Stimulated activated CD4-positive, alpha-beta T cell treated with anti-CD3 and anti-CD28 coated beads, Interleukin-15, amount 100 ng/mL, for 1 hour (primary cell): ENCODE results near the gene NFIA.
"Not testable (repeated sequence)": the region's sequence is repeated elsewhere in the genome, so short reads cannot be mapped to it uniquely, and the experiment has no call there.

Experiments
- DNase-seq, 2 donors: peaks; one replicate each; pipeline ENCODE4 v3.0.0-alpha.2; 2020; ENCODE audit warnings: low read depth in 1 of 2, low spot score in 1 of 2

The NFIA gene

DNA sequence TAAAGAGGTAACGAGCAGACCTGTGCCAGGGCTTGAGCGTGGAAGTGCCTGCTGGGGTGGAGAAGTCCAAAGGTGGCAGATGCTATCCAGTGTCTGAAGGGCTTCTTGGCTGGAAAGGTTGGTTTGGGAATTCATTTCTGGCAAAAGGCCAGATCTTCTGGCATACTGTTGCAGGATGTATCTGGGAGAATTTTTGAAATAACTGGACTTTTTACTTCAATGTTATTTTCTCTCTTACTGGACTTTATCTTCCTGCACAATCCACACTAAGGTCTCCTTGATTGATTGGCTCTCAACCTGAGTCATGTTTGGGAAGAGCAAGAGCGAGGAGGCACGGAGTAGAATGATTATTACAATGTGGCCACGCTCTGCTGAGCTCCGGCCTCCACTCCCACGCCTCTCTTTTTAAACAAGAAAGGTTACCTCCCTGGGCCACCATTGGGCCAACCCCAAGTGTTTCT lies 364.2 kb downstream of the NFIA start:
- DNase-seq = no peak

DNA sequence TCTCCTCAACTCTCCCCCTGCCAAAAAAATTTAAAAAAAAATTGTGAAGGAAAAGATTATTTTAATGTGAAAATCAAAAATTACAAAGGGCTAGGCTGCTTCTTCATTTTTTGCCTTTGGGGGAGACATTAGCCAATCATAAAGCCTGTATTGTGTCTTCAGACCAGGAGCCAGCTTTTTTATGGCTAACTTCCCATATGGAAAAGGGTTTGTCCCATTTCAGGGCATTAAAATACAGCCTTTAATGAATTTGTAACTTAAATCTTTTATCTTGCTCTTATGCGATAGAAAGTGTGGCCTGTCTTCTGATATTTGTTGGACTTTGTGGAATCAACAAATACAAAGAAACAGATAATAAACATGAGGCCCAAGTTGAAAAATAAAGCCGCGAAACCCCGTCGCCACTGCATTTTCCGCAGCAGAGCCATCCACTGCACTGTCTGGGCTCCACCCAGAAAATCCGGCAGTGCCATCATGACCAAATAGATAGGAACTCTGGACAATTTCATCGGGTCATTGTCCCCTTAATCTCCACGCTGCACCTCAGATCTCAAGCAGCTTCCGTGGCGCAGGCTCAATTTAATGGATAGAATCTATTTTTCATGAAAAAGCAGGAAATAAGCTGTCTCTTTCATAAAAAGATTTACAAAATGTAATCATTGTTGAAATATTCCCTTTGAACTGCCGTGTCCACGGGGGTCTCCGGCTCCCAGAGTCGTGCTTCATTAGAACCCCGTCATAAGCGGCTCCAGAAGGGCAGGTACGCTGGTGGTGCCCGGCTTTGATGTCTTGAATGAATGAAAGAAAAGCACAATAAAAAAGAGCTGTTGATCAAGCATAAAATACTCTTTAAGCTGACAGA lies 365.0 kb downstream of the NFIA start:
- DNase-seq = no peak

DNA sequence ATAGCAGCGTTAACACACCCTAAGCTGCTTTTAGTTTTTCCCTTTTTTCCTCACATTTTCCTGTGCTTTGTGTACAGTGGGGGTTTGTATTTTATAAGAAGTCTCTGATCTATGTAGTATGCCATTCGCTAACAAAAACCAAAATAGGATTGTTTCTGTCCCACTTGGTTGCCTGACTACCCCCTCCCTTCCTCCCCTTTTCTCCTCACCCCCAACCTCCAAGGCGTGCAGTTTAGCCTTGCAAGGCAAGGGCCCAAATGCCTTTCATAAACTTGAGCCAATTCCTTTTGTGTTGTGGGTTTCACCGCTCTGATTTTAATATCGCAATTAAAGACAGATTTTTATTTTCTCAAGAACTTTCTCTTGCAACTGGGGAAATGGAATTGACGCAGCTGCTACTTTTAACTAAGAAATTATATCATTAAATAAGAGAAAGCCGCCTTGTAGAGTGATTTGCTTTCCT lies 365.6 kb downstream of the NFIA start:
- DNase-seq = no peak

DNA sequence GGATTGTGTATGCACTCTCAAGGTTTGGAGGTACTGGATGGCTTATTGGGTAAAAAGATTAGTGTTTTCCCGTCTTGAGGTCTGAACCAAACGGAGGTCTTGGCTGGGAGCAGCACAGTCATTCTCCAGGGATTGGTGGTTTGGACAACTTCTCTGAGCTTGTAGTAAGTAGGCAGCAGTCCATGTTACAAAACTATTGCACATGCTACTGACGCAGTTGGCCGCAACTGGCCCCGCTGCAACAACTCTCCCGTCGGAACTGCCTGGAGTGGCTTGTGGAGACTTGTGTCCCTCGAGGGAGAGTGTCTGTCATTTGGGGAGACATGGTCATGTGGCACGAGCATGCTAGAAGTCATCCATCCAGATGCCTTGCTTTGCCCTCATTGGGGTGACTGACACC lies 366.6 kb downstream of the NFIA start:
- DNase-seq = no peak

DNA sequence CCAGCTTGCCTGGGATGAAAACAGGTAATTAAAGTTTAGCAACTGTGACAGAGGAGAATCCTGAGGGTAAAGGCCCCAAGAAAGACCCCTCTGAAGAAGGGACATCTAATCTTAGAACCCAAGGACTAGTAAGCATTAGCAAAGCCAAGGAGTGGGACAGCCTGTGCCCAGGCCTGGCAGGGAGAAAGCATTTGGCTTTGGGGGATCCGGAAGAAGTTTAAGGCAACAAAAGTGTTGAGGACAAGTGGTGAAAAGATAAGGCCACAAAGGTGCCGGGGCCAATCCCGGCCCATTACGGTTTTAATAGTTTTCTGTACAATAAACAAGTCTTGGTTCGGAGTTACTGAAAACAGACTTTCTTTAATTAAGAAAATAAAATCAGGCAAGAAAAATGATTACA lies 367.0 kb downstream of the NFIA start:
- no peak for DNase-seq

DNA sequence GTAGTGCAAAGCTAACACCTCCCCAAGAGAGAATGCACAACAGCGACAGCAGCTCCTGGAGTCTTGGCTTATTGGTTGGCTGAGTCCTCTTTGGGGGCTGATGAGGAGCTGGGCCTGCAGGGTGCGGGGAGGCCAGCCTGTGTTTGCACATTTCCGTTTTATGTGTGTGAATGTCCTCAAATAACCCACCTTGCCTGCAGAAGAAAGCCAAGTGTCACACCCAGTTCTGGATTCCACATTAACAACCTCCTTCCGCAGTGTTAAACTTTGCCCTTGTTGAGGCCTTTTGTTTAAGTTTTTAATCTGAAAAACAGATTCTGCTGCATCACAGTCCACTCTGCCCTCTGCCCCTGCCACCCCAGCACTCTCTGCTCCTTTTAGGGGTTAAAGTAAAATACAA lies 368.1 kb downstream of the NFIA start:
- no peak for DNase-seq

DNA sequence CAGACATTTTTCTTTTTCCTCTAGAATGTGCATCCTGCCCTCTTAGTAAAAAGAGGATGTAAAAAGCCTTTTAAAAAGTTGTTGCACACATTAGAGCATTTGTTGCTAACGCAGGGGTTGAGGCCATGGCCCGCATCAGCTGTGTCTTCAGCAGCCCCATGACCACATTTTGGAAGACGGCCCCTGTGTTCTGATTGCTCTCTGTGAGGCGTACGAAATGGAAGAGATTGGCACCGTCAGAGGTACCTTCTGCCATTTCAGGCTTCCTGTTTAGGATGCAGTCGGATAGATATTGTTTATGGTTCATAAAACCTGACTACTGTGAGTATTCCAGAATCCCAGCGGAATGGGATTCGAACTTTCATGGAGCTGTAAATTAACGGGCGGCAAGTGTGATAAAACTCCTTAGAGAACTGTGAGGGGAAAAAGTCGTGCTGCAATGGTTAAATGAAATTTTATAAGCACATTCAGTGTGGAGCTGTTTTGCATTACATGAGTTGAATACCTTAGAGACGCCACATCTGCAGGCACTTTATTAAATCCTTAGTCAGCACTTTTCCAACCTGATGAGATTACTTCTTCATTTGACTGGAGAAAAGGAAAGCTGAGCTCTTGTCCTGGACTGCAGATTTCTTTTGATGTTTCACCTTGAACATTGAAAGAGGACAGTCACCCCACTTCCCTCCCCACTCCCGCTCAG lies 368.7 kb downstream of the NFIA start:
- no peak for DNase-seq

DNA sequence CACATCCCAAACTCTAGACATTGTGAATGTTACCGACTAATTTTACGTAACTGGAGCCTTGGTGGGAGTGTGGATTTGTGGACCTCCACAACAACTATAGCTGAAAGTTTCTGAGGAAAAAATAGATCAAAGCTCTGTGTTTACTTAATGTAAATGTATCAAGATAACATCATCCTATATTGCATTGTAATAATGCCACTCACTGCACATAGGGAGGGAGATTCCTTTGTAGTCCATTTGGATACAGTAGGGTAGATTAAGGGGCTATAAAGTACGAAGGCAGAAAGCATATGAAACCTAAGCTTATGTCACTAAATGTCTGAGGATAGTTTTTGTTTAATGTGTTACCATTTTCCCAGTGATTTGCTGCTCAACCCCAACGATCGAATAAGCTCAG lies 369.2 kb downstream of the NFIA start:
- no peak for DNase-seq

DNA sequence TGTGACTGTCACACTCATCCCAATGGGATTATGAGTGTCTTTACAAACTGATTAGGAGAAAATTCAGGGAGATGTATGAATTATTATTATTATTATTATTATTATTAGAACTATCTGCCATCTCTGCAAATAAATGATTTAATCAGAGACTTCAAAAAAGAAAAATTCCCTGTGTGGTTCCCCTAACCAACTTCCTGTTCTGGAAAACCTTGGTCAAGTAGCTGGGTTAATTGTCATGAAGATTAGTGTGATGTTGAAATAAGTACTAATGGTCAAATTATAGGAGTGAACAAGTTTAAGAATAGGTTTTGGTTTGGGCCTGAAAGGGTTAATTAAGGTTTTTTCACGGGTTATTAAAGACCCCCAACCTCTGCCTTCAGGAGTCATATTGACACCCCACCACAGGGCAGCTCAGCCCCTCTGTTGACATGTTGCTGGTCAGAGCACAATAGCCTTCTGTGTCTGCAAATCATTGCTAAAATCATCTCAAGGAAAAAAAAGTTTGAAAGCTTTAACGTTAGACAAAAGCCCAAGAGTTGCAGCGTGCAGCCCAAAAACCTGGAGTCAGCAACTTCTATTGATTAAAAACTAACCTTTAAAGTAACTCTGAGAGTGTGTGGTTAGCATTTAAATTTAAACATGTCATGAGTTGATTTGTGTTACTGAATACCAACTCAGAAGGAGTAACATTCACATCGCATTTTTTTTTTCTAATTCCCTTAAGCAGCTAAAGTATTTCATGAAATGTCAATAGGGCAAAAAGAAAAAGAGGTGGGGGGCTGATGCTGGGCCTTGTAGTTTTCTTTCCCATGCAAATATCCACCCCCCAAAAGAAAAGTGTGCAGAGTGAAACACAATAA lies 370.0 kb downstream of the NFIA start:
- DNase-seq = no peak

DNA sequence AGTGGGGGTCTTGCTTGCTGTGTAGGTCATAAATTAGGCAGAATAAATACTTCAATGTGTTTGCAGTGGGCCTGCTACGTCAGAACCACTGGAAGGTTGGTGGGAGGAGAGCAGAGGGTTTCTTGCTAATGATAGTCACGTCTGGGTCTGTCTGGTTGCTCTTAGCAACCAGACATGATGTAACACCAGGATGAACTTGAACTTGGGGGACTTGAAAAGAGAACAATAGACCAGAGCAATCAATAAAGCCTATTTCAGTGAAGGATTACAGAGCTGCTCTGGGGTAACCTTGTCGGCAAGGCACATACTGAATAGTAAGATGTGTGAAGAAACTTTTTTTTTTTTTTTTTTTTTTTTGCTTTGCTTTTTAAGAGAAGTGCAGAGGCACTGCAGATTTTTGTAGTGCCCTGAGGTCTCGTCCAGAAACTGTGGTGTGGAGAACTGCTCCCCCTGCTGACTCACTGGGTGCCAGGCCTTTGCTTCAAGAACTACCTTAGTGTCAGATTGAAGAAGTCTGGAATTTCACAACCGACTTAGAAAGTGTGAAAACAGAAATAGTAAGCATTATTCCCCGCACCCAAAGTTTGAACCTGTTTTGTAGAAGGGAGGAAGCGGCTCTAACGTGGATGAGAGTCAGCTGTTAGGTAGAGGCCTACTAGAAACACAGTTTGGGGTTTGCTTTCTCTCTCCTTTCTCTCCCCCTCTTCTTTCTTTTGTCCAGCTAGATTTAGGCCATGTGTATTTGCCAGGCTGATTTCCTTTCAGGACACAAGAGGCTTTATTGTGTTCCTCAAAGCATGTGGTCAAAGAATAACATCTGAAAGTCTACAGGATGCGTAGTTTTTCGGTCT lies 371.0 kb downstream of the NFIA start:
- DNase-seq = peak; percentile 26 to 27

DNA sequence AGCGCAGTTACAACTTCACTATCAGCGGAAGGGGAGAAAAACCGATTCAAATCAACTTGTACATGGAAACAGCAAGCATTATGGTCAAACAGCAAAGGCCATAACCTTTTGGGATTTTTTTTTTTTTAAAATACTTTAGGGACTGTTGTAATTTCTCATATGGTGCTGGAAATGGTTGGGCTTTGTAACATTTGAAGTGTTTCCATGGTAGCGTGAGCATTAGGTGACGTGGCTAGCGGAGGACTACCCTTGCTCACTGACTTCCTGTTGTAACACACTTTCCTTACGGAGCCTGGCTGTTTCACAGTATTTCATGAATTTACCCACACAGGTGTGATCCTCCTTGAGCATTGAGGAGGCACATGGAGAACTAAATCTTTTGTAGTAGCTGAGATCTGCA lies 373.0 kb downstream of the NFIA start:
- no peak for DNase-seq

DNA sequence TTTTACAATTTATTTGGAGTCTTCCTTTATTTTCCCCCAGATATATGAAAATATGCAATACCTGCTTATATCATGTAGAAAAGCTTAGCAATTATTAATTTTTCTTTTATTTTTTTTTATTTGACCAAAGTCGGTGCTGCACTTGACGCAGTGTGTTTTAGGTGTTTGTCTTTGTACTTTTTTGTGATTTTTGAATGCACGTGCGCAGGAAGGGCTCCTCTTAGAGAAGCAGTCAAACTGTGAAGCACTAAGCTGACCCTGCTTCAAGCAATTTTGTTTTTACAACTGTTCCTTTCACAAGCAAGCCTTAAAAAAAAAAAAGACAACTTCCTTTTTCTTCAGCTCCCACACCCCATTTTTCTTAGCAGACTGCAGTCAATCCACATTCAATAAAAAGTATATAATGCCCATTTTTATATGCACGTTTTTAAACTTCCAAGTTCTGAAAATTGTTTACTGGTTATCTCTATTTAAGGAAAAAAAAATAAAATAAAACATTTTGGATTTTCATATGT lies 375.2 kb downstream of the NFIA start:
- no peak for DNase-seq

DNA sequence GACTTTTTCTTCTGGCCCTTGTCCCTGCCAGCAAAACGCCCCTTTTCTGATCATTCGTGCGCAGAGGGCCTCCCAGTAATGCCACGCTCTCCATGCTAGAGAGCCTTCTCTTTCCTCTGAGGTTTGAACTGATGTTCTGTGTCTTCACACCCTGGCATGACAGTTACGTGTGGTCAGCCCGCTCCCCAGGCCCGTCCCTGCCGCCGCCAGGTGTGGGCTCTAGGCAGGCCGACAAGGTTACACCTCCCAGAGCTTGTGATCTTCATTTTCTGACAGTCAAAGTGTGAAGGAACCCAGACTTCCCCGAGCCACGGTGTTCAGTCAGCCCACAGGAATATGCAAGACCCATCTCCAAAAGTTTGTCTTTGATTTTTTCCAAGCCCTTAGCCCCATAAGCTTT lies 377.0 kb downstream of the NFIA start:
- no peak for DNase-seq

DNA sequence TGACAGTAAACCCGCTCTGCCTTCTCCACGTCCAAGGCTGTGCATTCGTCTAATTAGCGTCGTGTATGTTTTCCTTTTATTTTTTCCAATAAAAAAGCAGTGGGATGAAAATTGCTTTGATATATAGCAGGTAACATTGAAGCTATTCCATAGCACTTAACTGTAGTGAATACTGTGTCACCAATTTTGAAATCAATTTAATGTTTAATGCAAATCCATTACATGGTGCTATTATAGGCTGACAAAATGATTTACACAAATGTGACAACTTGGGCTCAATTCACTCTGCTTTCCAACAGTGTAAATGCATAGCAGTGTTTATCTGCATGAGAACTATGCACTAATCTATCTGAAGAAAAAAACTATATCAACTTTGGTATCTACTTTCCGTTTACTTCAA lies 377.8 kb downstream of the NFIA start:
- DNase-seq = no peak

DNA sequence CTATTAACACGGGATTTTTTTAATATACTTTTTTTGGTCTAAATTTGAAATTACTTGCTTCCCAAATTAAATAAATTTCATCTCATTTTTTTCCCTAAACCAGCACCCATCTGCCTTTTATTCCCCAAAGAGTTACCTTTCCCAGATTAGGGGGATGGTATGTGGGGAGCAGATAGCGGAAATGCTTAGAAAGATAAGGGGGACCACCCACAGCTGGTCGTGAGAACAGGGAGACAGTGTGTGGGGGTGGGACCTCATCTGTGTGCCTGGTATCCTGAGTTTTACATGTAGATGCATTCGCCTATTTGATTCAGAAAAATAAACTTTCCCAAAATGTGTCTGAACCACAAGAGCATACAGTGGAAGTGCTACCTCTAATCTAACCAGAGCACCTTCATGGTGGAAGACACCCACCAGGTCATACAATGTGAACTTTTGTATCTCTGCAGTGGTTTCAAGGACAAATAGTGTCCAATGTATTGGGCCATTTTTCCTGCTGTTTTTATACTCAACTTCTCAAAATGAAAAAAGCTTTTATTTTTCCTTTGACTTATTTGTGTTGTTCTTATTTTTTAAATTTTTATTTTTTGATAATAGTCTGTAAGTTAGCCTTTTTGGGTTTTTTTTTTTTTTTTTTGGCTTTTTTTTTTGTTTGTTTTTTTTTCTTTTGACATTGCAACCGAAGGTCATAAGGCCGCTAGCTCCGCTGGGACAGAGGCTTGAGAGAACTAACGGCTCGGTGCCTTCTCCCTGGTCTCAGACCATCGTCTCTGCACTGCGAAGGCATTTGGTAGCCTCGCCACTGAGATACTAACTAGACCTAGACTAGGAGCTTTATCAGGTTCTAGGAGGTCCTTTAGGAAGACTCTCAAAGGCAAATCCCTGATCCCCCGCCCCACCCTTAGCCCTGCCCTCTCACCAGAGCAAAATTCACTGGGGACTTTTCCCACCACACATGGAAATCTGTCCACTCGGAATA lies 379.3 kb downstream of the NFIA start:
- no peak for DNase-seq

DNA sequence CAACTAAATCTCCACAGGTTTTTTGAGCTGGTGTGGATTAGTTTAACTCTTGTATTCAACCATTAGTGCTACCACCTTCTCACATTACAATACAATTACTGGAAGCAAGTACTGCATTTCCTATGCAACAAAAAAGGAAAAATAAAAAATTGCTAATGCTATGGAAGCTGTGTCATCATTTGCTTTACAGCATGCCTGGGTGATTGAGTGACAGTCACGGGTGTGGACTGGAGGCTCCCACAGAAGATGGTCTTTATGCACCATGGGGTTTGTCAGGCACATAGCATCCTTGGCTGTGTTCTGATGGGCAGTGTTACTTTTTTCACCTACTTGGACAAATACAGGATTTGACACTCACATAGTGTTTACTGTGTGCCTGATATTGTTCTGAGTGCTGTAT lies 380.3 kb downstream of the NFIA start:
- DNase-seq = no peak

DNA sequence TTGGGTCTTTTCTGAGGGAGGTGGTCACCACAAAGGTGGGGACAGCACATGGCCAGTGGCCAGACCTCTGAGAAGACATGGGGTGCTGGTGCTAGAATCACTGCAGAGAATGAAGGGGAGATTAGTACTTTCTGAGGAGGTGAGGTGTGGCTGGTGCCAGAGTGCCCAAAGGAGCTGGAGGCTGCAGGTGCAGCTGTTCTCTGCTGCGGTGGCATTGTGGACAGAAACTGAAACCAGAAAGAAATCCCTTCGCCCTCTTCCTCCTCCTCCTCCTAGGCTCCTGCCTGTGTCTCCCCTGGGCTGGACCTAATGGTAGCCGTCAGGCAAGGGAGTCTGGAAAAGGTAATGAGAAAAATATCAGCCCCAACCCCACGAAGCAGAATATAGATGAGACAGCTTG lies 380.9 kb downstream of the NFIA start:
- no peak for DNase-seq

DNA sequence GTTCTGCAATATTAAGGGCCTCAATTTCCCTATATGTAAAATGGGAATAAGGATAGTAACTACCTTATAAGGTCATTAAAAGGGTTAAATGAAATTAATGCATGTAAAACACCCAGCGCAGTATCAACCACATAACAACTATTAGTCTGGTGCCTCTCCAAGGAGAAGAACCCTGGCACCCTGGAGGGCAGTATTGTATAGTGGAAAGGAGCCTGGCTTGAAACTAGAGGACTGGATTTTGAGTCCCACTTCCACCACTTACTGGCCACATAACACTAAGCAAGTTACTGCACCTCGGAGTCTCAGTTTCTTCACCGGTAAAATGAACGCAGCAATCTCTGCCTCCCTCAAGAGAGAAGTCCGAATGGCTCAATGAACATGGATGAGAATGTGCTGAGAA lies 385.5 kb downstream of the NFIA start:
- DNase-seq = not testable (repeated sequence)

DNA sequence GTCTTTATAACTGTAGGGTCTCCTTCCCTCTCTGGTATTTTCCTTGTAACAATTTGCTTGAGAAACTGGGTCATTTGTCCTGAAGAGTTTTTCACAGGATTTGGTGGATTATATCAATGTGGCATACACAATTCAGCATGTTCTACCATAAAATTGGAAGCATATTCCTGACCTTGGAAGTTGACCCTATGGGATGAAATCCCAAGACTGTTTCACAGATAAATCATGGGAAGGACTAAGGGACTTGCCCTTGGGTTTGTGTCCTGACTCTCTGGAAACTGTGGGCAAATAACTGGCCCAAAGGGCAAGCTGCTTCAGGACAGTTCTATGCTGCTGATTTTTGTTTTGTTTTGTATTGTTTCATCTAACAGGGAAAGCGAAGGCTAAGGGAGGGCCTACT lies 387.0 kb downstream of the NFIA start:
- no peak for DNase-seq
